Iris pigment epithelial cell (primary cell): ENCODE measurements around the gene ZNF175.

Source experiments
- DNase-seq: peaks from one replicate; pipeline ENCODE4 v3.0.0-alpha.2; 2011; ENCODE audit warnings: low read depth

ZNF175 gene

DNA sequence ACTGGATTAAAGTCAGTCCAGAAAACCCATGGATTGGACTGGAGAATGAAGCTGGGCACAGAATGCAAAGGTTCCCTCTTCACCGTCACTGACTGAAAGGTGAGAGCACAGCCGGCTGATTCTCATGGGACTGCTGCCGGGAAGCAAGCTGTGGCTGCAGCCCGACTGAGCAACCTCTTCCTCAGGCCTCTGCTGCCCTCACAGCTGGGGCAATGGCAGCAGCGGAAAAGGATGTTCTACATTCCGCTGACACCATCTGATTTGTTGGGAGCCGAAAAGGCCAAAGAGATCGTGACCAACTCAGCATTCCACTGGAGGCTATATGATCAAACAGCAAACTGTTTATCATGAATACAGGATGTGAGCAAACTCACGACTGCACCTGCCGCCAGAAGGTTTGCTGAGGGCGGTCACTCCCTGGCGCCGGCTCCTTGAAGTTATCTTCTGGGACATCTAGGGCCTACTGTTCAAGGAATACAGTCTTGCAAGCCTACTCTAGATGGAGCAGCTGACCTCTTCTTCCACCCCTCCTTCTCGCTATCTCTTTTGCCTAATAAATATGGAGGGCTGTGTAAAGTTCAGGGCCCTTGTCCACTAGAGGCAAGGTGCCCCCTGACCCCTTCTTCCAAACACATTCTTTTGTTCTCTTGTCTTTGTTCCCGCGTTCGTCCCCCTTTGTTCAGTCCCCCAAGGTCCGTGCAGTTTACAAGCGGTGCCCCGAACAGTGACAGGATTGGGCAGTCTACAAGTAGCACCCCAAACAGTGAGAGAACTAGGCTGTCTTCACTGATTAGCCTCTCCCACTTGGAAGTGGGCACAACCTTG lies 20.0 kb upstream of the ZNF175 start:
- DNase-seq, result no peak

DNA sequence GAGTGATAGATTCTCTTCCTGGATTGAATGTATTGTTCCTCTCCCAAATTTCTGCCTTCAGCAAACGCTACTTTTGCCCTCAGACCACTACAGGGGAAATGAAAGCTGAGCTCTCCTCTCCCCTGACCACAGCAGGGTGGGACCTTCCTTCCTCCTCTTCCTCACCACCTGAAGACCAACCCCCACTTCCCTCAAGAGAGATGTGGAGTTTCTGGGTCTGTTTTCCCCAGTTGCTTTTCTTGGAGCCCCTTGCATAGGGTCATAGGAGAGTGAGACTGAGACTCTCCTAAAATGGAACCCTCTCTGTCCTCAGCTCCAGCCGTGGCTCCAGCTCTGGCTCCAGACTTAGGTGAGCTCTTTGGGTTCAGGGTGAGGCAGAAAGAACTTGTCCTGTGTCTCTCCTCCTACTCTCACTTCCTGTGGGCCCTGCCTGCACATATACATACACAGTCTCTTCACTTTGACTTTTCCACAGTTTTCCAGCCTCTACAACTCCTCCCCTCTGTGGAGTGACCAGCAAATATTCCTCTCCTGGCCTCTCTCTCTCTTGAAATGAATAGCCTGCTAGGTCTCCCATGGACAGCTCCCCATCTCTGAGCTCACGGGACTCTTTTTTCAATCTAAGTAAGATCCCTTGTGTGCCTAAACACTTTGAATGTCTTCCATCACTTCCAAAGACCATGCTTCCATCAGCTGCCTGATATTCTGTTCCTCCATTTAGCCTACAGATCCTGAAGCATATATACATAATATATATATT lies 19.2 kb upstream of the ZNF175 start:
- DNase-seq, result no peak

DNA sequence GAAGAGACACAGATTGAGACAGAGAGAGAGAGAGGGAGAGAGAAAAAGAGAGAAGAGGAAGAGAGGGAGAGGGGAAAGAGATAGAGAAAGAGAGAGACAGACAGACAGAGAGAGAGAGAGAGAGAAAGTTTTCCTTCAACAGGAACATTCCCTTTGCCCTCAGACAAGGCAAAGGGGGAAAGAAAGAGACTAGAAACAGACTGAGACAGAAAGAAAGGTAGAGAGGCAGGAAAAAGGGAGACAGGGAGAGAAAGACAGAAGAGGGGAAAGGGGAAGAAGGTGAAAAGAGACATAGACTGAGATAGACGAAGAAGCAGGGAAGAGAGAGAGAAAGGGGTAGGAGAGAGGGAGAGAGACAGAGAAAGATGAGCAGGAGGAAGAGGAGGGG lies 18.5 kb upstream of the ZNF175 start:
- no peak for DNase-seq

DNA sequence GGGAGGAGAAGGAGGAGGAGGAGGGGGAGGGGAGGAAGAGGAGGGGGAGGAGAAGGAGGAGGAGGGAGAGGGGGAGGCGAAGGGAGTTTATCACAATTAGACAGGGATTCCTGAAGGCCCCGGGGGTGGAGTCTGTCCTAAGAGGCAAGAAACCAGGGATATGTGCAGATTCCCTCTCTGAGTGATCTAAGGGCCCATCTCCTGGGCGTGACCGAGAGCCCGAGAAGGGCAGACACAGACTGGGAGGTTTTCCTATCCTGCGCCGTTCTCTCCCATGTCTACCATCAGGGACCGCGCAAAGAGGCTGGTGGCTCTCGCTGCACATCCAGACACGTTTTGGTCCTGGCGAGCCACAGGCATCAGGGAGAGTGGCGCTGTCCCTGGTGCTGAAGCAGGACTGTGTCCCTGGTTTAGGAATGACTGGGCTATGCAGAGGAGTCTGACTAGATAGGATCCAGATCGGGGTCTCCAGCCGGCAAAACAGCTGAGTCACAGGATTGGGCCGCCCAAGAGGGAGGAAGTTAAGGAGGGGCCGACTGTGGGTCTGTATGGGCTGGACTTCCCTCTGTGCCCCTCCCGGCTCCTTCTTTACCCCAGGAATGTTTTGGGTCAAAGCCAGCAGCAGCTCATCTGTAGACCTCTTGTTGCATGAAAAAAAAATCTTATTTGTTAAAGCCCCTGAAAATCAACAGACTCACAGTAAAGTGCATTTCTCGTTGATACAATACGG lies 17.9 kb upstream of the ZNF175 start:
- DNase-seq, result peak; percentile 32

DNA sequence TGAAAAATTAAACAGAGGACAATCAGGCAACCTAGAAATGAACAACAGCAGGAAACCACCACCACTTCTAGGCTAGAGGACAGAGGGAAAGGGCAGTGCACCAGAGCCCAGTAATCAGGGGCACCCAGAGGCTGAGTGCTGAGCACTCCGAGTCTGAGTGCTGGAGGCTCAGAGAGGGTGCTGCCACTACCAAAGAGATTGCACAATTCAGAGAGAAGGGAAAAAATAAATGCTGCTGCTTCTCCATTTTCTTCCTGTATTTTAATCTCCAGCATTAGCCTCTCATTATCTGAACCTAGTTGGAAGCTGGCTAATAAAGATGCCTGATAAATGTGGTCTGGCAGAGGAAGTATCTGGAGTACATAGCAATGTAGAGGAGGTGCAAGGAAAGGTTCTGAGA lies 11.8 kb upstream of the ZNF175 start:
- no peak for DNase-seq

DNA sequence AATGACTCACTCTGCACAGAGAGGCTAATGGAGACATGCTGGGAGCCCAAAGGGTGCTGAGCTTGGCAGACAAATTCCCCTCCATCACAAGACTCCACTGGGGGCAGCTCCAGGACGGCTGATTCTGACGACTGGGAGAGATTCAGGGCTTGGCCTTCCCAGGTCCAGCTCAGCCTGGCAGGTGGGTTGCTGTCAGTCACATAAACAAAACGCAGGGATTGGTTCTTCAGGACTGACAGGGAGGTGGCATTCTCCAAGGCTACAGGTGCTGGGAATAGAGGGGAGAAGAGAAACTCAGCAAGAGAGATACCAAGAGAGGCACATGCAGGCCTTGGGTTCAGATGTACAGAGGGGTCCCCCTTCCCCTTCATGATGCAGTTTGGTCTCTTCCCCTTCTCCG lies 10.7 kb upstream of the ZNF175 start:
- no peak for DNase-seq

DNA sequence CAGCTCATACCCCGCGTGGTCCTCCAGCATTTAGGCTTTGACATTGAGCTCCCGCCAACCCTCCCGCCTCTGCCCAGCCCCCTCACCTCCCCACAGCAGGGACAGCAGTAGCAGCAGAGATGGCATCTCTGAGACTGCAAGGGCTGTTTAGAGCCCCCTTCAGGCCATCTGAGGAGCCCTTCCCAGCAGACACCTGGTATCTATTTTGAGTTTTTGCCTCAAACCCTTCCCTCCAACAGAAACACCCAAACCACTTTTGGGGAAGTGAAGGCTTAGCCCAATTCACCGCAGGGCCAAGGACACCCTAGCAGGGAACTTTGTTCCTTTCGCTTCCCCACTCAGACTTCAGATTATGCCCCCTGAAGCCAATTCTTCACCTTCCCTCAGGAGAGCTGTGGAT lies 6.3 kb upstream of the ZNF175 start:
- DNase-seq, result no peak

DNA sequence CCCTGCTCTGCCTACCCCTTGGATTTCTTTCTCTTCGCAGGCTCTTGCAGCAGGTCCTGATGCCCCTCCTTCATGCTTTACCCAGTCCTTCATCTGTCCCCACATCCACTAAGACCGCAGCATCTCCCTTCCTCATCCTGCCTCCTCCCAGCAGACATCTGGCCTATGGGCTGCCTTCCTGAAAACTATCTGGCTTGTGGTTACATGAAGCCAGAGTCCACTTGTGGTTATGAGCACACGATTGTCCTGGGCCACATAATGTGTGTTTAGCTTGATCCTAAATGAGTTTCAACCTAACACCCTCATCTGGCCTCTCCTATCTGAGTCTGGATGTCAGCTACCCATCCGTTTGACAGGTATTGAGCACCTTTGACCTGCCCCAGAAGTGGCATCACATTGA lies 5.5 kb upstream of the ZNF175 start:
- DNase-seq, result no peak

DNA sequence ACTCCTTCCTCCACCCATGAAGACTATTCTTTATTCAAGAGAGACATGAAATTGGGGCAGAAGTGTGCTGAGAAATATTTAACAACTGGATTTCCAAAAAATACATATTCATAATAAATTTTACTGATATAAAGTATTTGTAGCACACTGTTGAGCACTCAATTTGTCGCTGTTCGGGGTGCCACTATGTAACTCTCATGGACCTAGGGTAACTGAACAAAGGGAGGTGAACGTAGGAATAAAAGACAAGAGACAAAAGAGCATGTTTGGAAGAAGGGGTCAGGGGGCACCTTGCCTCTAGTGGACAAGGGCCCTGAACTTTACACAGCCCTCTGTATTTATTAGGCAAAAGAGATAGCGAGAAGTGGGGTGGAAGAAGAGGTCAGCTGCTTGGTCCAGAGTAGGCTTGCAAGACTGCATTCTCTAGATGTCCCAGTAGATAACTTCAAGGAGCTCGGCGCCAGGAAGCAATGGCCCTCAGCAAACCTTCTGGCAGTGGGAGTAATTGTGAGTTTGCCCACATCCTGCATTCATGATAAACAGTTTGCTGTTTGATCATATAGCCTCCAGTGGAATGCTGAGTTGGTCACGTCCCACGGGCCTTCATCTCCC lies 4.5 kb upstream of the ZNF175 start:
- DNase-seq, result no peak

DNA sequence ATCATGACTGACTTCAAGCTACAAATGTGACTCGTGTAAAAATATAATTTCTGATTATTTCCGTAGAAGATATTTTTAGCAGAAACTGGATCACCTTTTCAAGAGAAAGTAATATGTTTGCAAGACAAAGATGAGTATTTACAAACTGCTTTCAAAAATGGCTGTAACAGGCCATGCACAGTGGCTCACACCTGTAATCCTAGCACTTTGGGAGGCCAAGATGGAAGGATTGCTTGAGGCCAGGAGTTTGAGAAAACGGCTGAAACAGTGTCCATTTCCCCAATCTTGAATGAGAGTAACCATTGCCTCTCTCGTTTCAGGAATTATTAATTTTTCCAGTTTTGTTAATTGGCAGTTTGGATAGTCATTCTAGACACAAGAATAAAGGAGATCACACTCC lies 3.5 kb upstream of the ZNF175 start:
- DNase-seq, result no peak

DNA sequence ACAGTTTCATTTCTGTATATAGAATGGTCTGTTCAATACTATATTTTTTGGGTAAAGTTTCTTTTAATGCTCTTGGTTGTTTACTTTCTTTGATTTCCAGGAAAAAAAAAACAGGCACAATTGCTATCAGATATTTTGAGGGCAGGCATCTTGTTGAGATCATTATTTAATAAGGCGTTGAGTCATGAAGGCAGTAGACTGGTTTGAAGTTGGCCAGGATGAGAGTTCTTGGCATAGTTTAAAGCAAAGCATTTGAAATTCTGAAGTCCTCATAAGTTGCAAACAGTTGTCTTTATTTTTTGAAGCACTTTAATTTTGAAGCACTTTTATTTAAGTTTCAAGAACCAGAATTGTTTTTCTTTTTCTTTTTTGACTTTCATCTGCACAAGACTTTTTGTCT lies 2.6 kb upstream of the ZNF175 start:
- no peak for DNase-seq

DNA sequence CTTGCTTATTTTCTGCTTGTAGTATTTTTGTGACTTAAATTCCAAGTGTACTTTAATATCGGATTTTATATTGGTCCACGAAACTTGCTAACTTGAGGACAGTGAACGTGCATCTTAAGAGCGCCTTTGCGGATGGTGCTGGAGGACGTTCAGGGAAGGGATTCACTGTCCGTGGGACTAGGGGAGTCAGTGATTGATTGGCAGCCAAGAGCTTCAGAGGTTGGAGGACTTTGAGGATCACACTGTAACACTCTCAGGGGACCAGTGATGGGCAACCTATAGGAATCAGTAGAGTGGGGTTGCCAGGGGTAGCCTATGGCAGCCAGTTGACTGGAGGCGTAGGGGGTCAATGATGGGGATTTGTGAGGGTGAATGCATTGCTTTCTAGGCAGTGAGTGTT lies 516 bp downstream of the ZNF175 start:
- DNase-seq, result peak; percentile 25

DNA sequence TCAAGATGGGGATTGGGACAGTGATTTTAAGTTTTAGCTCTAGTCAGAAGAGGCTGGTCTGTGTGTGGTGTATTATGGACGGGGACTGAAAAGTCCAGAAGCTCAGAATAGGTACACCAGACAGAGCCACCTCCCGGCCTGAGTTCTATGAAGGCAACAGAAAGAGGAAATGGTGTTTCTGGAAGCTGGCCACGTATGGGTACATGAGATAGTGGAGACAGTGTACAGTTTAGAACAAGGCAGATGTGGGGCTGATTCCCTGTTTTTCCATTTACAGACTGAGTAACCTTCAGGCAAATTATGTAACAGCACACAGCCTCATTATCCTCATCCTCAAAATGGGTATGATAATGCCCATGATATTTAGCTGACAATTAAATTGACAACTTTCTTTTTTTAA lies 1.3 kb downstream of the ZNF175 start:
- no peak for DNase-seq

DNA sequence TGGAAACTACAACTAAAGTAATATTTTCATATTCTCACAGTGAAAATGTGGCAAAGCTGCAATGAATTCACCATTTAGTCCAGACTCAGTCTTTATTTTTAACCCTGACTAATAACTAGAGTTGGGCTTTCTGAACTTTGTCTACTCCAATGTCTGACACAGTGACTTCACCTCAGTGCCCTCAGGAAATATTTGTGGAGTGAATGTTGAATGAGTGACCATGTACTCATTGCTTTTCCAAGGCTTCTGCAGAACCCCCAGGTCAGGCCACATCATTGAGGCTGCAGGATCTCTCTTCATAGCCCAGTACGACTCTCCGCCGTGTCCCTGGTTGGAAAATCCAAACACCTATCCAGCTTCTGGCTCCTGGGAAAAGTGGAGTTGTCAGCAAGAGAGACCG lies 1.8 kb downstream of the ZNF175 start:
- peak; percentile 74 for DNase-seq

DNA sequence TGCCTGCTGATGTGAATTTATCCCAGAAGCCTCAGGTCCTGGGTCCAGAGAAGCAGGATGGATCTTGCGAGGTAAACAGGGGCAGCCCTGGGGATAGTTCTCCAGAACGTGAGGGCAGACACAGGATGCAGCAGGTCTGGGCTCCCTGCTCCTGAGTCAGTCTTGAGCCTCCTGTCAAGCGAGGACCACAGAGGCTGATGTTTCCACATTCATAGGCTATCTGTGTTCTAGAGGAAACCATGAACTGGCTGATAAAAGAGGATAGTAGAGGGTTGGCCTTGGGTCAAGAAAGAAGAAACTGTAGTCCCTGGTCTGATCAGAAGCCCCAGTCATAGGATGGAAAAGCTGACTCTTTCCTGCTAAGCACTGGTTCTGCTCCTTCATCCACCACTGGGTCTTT lies 2.2 kb downstream of the ZNF175 start:
- DNase-seq, result peak; percentile 36

DNA sequence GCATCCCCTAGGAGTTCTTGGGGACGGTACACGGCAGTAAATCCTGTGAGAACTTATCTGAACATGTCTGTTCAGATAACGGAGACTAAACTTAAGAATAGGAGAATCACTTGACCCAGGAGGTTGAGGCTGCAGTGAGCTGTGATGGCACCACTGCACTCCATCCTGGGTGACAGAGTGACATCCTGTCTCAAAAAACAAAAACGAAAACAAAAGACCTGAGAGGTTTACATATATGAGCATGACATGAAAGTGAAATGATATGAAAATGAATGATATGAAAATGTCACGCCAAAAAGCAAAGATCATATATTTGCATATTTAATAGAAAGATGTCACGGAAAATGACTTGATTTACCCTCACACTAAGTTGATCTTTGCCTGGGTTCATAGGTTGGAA lies 5.8 kb downstream of the ZNF175 start:
- DNase-seq, result no peak

DNA sequence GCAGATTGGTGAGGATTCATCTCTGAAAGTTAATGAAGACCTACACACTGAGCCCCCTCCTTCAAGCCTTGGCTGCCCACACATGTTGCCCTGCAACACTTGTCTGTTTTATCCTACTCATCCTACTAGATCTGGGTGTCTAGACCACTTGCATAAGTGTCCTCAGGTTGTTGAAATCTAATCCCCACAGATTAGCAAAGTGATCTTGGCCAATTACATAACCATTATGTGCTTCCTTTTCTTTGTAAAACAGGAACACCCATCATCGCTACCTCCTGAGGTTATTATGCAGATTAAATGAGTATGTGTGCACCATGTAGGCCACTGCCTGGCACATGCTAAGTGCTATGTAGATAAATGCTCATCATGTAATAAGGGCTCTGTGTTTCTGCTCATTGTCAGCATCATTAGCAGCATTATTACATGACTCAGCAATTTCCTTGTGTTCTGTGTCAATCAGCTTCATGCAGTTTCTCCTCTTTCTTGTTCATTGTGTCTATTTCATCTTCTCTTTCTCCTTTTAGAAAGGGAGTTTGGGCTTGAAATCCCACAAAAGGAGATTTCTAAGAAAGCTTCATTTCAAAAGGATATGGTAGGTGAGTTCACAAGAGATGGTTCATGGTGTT lies 15.1 kb downstream of the ZNF175 start:
- no peak for DNase-seq

DNA sequence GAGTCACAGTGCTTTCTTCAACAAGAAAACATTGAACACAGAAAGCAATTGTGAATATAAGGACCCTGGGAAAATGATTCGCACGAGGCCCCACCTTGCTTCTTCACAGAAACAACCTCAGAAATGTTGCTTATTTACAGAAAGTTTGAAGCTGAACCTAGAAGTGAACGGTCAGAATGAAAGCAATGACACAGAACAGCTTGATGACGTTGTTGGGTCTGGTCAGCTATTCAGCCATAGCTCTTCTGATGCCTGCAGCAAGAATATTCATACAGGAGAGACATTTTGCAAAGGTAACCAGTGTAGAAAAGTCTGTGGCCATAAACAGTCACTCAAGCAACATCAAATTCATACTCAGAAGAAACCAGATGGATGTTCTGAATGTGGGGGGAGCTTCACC lies 15.7 kb downstream of the ZNF175 start:
- DNase-seq, result no peak

DNA sequence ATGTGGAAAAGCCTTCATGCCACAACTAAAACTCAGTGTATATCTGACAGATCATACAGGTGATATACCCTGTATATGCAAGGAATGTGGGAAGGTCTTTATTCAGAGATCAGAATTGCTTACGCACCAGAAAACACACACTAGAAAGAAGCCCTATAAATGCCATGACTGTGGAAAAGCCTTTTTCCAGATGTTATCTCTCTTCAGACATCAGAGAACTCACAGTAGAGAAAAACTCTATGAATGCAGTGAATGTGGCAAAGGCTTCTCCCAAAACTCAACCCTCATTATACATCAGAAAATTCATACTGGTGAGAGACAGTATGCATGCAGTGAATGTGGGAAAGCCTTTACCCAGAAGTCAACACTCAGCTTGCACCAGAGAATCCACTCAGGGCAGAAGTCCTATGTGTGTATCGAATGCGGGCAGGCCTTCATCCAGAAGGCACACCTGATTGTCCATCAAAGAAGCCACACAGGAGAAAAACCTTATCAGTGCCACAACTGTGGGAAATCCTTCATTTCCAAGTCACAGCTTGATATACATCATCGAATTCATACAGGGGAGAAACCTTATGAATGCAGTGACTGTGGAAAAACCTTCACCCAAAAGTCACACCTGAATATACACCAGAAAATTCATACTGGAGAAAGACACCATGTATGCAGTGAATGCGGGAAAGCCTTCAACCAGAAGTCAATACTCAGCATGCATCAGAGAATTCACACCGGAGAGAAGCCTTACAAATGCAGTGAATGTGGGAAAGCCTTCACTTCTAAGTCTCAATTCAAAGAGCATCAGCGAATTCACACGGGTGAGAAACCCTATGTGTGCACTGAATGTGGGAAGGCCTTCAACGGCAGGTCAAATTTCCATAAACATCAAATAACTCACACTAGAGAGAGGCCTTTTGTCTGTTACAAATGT lies 16.4 kb downstream of the ZNF175 start:
- no peak for DNase-seq

DNA sequence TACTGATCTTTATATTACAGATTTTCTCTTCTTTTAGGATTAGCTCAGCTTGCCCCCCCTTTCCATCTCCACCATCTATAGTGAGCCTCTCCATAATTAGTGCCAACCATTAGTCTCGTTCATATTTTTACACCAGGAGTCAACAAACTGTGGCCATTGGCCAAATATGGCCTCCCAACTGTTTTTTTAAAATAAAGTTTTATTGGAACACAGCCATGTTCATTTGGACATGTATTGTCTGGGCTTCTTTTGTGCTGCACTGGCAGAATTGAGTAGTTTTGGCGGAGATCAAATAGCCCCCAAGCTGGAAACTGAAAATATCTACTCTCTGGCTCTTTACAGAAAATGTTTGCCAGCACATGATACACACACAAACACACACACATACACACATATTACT lies 18.4 kb downstream of the ZNF175 start:
- DNase-seq, result no peak

DNA sequence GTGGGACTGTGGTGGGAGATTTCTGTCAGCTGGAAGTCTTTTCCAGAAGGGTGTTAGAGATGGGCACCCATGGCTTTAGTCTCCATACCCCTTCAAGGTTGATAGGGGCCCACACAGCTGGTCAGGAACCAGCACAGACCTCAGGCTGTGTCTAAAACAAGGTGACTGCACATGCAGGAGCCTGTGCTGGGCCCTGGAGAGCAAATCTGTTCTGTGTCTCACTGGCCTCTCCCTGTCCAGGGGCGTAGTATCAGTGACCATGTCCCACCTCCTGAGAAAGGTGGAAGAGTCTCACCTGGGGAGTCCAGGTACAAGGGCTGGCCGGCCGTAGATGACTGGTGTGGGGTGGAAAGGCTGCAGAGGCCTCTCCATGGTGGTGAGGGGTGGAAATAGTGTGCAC lies 19.4 kb downstream of the ZNF175 start:
- DNase-seq, result no peak
